Progenitor cell of endocrine pancreas (in vitro differentiated cells): Measurements from ENCODE around the gene TIMM44. TPM values are rescaled to one million over a fixed set of nuclear protein-coding genes. Genes with fewer than 3 reads are reported as not detected.

Experiments used
- DNase-seq: peaks from one replicate; pipeline ENCODE4 v3.0.0; 2021; ENCODE audit warnings: low spot score; ENCODE audit not compliant: unreplicated experiment
- H3K27ac Mint-ChIP-seq: 2 replicates; pipeline ENCODE4 v1.8.0; 2021; ENCODE audit warnings: mild to moderate bottlenecking, moderate library complexity, mixed read lengths
- H3K27me3 Mint-ChIP-seq: 2 replicates; pipeline ENCODE4 v1.8.0; 2021; ENCODE audit warnings: mixed read lengths
- H3K36me3 Mint-ChIP-seq: 2 replicates; pipeline ENCODE4 v1.8.0; 2022; ENCODE audit warnings: mixed read lengths; ENCODE audit not compliant: insufficient read depth
- H3K4me1 Mint-ChIP-seq: 2 replicates; pipeline ENCODE4 v1.8.0; 2021; ENCODE audit warnings: low read depth, mixed read lengths
- H3K4me3 Mint-ChIP-seq: 2 replicates; pipeline ENCODE4 v1.8.0; 2021; ENCODE audit warnings: low read depth, mild to moderate bottlenecking, moderate library complexity, mixed read lengths
- H3K9me3 Mint-ChIP-seq: 2 replicates; pipeline ENCODE4 v1.8.0; 2021; ENCODE audit warnings: low read depth, mixed read lengths
- CTCF ChIP-seq: fragments of 200-600 bp; sonication (generic); IDR thresholded peaks from one replicate; pipeline ENCODE4 v1.5.0; 2021; ENCODE audit warnings: antibody characterized with exemption, mild to moderate bottlenecking; ENCODE audit not compliant: unreplicated experiment
- total RNA-seq: library from RNA; stranded (reverse); gene quantifications from 2 replicates; pipeline ENCODE4 v1.2.1, GENCODE V29; 2021

The TIMM44 gene
- total RNA-seq, 1 donor from 2014 or later: 75.2 TPM

- Mint-ChIP-seq H3K9me3 (no peaks in the 10 kb centered on the region), H3K4me3 (peak overlapping the region; percentile 58), H3K27ac (no peak overlapping the region), H3K36me3 (peaks cover 4% of the 10 kb centered on the region), H3K4me1 (peaks cover 13% of the 10 kb centered on the region), H3K27me3 (peaks cover 2% of the 10 kb centered on the region)
- no peak for DNase-seq
- TF ChIP-seq CTCF: no peak
These were observed 18.8 kb downstream of the TIMM44 start for GRCh38 chr19:7924651-7925170.

- no peak for TF ChIP-seq CTCF
- peaks cover 15% of the 10 kb centered on the region for H3K4me1 Mint-ChIP-seq
- peaks cover 4% of the 10 kb centered on the region for H3K36me3 Mint-ChIP-seq
- no peaks in the 10 kb centered on the region for H3K9me3 Mint-ChIP-seq
- peaks cover 4% of the 10 kb centered on the region for H3K27me3 Mint-ChIP-seq
- H3K27ac Mint-ChIP-seq: no peak overlapping the region
- peak overlapping the region; percentile 61 for H3K4me3 Mint-ChIP-seq
- no peak for DNase-seq
These were observed 19.2 kb downstream of the TIMM44 start for GRCh38 chr19:7924241-7924640.

- no peak for DNase-seq
- H3K4me3 Mint-ChIP-seq: peak overlapping the region; percentile 31
- H3K4me1 Mint-ChIP-seq: peaks cover 15% of the 10 kb centered on the region
- peaks cover 4% of the 10 kb centered on the region for H3K36me3 Mint-ChIP-seq
- H3K27ac Mint-ChIP-seq: peak overlapping the region; percentile 18
- TF ChIP-seq CTCF: no peak
- no peaks in the 10 kb centered on the region for H3K9me3 Mint-ChIP-seq
- peaks cover 4% of the 10 kb centered on the region for H3K27me3 Mint-ChIP-seq
These were observed 19.9 kb downstream of the TIMM44 start for GRCh38 chr19:7923295-7924191.

GRCh38 chr19:7922836-7923195 is 20.6 kb downstream of the TIMM44 start:
- no peak for TF ChIP-seq CTCF
- H3K27ac Mint-ChIP-seq: no peak overlapping the region
- no peak for DNase-seq
- H3K9me3 Mint-ChIP-seq: no peaks in the 10 kb centered on the region
- peaks cover 4% of the 10 kb centered on the region for H3K36me3 Mint-ChIP-seq
- peaks cover 18% of the 10 kb centered on the region for H3K4me1 Mint-ChIP-seq
- no peak overlapping the region for H3K4me3 Mint-ChIP-seq
- H3K27me3 Mint-ChIP-seq: peaks cover 12% of the 10 kb centered on the region

- Mint-ChIP-seq H3K36me3 (peaks cover 4% of the 10 kb centered on the region), H3K4me3 (no peak overlapping the region), H3K27me3 (peaks cover 12% of the 10 kb centered on the region), H3K4me1 (peaks cover 18% of the 10 kb centered on the region), H3K9me3 (no peaks in the 10 kb centered on the region), H3K27ac (no peak overlapping the region)
- DNase-seq: no peak
- no peak for TF ChIP-seq CTCF
These were observed 21.3 kb downstream of the TIMM44 start for GRCh38 chr19:7921967-7922835.
